Bone marrow (tissue), 2 donors: ENCODE data around the gene GLUL.
"Not testable (repeated sequence)": the region's sequence is repeated elsewhere in the genome, so short reads cannot be mapped to it uniquely, and the experiment has no call there.

Experiments used
- DNase-seq, 2 donors: peaks; one replicate each; lab custom pipeline; 2025; lab: John Stamatoyannopoulos, UW

Gene GLUL

DNA sequence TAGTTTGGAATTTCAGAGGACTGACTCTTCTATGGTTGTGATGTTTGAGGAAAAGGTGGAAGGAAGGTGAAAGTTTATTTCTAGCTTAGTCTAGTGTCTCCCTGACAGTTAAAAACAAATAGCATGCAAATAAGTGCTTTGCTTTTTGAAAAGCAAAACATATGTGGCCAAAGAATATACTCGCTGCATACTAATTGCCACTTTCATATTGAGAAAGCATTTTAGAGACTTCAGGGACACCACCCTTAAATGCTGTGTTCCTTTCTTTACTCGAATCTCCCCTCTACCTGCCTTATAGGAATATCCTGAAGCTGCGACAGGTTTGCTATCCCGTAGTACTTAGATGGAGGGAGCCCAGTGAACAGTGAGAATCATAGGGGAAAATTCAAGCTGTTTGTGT lies 23.2 kb downstream of the GLUL start:
- DNase-seq = no peak

- DNase-seq = no peak
Observed at GRCh38 chr1:182367926-182368325, 23.7 kb downstream of the GLUL start.

- DNase-seq = no peak
Observed at GRCh38 chr1:182366596-182366995, 25.0 kb downstream of the GLUL start.

- DNase-seq = no peak
Observed at GRCh38 chr1:182359645-182360044, 31.9 kb downstream of the GLUL start.

DNA sequence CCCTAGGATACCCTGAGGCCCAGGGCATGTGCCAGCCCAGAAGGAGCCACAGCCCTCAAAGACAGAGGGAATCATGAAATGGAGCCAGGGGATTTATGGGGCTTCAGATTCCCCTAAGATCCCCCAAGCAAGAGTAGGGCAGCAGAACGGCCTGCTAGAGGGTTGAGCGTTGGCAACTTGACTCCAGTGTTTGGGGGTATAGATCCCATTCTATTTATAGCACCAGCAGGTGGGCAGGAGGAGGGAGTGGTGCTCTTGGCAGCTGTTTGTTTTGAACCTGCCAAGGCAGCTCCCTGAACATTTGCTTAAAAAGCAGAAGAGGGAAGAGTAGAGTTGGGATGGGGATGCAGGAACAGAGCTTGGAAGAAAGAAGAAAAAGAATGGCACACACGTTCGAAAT lies 33.7 kb downstream of the GLUL start:
- no peak for DNase-seq

DNA sequence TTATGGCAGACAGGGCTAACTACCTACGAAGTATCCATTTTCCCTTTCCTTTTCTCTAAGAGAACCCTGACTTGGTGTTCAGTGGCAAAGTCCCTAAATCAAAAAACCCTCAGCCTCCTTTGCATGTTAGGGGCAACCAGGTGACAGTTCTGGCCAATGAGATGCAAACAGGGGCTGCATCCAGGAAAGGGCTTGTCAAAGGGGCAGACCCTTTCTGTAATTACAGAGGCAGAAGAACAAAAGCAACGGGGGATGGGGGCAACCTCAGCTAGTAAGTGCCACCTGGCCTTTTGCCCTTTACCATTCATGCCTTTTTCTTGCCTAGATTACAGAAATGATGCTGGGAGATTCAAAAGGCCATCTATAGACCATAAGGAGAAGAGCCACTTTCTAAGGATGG lies 34.4 kb downstream of the GLUL start:
- no peak for DNase-seq

DNA sequence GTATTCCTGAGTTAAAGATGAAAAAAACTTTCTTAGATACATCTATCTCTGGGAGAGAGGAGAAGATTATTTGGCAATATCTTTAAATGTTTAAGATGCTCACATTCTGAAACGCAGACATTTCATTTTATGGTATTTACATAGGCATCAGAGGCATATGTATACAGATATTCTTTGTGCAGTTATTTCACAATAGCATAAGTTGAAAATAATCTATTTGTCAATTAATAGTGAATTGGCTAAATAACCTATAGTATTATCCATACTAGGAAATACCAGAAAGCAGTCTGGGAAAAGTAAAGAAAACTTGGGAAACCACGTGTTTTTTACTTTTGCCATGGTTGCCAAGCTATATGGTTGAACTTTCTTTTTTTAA lies 35.9 kb downstream of the GLUL start:
- DNase-seq = no peak

- DNase-seq = no peak
Observed at GRCh38 chr1:182351790-182352364, 39.7 kb downstream of the GLUL start.

GRCh38 chr1:182350839-182351238 lies 40.8 kb downstream of the GLUL start:
- no peak for DNase-seq

GRCh38 chr1:182348961-182349747 lies 42.4 kb downstream of the GLUL start:
- no peak for DNase-seq

DNA sequence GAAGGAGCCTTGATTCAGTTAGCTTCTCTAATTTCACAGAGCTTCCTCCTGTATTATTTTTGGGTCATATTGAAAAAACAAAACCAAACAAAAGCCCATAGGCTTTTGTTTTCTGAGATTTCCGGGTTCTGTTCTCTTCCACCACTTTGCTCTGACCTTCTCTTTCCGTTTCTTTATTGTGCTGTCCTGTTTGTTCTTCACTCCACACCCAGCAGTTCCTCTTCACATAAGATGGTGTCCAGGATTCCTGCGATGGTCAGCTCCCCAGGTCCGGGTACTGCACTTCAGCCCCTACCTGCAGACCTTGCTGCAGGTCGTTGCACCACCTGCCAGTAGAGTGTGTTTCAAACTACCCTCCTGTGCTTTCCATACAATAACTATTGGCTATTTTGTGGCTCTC lies 44.6 kb downstream of the GLUL start:
- DNase-seq = no peak

DNA sequence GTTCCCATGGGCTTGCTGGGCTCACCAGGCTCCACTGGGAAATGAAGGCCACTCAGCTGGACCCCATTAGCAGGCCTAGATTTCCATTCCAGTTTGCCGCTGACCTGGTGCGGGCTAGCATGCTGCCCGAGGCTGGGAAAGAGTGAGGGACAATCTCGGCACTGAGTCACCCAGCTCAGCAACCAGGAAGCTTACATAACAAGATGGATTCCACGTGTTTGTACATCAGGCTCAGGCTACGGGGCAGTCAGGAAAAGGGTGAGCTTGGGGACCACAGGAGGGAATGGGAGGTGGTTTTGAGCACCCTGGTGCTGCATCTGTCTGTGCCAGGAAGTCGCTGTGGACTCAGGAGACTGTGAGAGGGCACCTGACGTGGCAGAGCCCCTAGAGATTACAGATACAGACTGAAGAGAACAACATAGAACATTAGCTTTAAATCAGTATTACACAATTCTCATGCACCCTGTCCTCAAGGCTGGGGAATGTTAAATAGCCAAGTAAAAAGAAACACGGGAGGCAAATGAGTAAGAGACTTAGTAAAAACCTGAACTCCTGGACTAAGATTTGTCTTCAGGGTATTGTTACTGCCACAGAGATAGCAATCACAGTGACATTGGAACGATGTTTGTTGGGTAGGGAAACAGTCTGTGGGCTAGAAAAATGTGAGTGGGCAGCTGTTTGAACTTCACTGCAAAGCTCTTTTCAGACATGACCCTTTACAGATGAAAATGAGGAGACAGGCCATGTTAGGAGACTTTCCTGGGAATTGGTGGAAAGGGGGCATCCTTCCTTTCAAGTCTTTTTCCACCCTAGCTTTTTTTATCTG lies 51.1 kb downstream of the GLUL start:
- DNase-seq = no peak

DNA sequence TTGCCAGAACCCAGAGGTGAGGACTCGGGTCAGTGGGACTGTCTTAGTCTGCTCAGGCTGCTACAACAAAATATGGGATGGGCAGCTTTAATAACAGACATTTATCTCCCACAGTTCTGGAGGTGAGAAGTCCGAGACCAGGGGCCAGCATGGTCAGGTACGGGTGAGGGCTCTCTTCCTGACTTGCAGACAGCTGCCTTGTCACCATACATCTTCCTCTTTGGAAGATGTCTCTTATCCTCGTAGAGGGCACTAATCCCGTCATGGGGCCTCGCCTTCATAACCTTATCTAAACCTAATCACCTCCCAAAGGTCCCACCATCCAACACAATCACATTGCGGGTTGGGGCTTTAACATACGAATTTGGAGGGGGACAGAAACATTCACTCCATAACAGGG lies 51.9 kb downstream of the GLUL start:
- no peak for DNase-seq

DNA sequence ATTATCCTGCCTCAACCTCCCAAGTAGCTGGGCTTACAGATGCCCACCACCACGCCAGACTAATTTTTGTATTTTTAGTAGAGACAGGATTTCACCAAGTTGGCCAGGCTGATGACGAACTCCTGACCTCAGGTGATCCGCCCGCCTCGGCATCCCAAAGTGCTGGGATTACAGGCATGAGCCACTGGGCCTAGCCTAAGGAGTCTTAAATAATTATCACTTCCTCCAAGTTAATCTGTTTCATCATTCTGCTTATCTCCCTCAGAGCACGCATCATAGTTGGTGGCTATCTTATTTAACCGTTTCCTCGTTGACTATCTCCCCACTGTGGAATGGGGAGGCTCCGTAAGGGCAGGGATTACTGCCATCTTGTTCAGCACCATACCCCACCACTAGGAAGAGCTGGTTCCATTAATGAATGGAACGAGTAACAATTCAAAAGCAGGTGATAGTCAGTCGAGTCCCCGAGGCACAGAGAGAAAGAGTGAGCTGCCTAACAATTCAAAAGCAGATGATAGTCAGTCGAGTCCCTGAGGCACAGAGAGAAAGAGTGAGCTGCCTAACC lies 52.7 kb downstream of the GLUL start:
- DNase-seq = no peak

DNA sequence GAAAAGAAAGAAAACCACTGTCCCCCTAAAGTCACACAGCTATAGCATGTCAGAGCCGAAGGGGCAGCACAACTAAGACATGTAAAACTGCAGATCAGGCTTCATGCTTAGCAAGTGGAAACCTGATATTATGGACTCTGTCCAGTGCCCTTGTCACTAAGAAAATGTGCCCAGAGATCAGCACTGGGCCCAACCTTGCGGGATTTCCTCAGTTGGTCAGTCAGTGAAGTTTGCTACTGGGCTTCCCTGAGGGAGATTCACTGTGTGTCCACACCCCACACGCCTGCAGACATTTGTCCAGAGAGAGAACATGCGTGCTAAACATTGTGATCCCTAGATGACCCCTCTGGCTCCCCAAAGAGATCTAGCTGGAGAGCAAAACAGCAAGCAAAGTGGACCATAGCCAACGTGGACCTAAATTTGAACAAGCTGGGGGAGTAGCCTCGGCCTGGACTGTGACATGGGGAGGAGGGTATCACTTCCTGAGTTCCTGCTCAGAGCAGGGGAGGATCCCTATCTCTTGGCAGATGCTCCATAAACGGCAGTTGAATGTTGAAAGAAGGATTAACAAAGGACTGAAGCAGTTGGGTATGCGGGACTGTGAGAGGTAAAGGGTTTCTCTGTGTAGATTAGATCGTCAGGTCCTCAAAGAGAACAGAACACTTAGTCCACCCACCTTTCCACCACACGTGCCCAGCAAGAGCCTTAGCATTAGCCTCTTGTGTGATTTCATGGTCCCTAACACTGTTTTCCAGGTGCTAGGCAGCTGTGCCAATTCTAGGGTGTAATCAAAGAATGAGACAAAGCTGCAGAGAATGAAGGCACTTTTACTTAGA lies 53.6 kb downstream of the GLUL start:
- DNase-seq = no peak

GRCh38 chr1:182335771-182336566 lies 55.6 kb downstream of the GLUL start:
- no peak for DNase-seq

GRCh38 chr1:182333071-182333571 lies 58.5 kb downstream of the GLUL start:
- DNase-seq = not testable (repeated sequence)

- no peak for DNase-seq
Observed at GRCh38 chr1:182332261-182333060, 59.1 kb downstream of the GLUL start.
